Cardiac ventricle fibroblast (primary cell): ENCODE results near the gene SEPSECS. TPM values are rescaled to one million over a fixed set of nuclear protein-coding genes. Genes with fewer than 3 reads are reported as not detected.

ENCODE experiments used
- total RNA-seq: library from RNA; depleted of rRNA; stranded (reverse); fragments of >200 nt; gene quantifications from 2 replicates; pipeline ENCODE4 v1.2.3, GENCODE V29; 2015

Gene SEPSECS
- 3.6 and 4.0 TPM in 2 replicates for total RNA-seq

GRCh38 chr4:25159837-25160713 is at the start of gene SEPSECS:
Gene SEPSECS, minus strand, starts transcription at chr4:25160449. Its CDS starts 80 bp downstream, at chr4:25160369.

Other genes starting within 250 kb of the SEPSECS start
- gene CCDC149, start 247.4 kb downstream of the SEPSECS start, total RNA-seq, result 8.5 and 10.5 TPM in 2 replicates
- gene LGI2, start 129.5 kb downstream of the SEPSECS start, total RNA-seq, result 0.25 and 0.44 TPM in 2 replicates
- 14.0 and 14.7 TPM in 2 replicates for gene PI4K2B, start 73.6 kb upstream of the SEPSECS start, total RNA-seq
- 4.1 and 10.5 TPM in 2 replicates for gene ZCCHC4, start 152.3 kb upstream of the SEPSECS start, total RNA-seq
- 17.3 and 21.2 TPM in 2 replicates for gene ANAPC4, start 216.8 kb upstream of the SEPSECS start, total RNA-seq